Cortex of kidney (tissue), 1 donor: Measurements from ENCODE around the gene LENEP.

ENCODE experiments used
- DNase-seq: peaks from one replicate; lab custom pipeline; 2025; lab: John Stamatoyannopoulos, UW

The LENEP gene

DNA sequence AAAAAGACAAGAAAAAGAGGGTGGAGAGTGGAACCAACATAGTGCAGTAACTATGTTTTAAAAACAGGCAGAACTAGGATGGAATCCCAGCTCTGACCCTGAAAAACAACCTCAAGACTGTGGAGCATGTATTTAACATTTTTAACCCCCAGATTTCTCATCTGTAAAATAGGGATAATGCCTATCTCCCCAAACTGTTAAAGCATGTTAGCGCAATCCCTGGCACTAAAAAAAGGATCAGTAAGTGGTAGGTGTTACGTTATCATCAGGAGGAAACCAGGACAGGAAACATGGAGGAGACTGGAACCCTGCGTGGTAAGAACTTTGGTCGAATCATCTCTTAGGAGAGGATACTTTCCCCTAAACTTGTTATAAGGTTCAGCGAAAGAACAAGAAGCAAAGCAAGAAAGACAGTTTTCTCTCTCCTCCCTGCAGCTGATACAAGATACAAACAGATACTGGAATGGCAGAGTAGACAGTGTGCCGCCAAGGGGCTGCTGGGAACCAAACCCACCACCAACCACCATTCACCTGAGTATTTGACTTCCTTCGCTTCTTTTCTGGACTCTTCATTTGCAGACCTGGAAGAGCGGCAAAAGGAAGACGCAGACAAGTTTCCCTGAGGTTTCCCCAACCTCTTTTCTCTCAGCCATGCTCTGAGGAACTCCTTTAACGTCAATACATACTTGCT is 32.8 kb upstream of the LENEP start:
- DNase-seq: no peak

DNA sequence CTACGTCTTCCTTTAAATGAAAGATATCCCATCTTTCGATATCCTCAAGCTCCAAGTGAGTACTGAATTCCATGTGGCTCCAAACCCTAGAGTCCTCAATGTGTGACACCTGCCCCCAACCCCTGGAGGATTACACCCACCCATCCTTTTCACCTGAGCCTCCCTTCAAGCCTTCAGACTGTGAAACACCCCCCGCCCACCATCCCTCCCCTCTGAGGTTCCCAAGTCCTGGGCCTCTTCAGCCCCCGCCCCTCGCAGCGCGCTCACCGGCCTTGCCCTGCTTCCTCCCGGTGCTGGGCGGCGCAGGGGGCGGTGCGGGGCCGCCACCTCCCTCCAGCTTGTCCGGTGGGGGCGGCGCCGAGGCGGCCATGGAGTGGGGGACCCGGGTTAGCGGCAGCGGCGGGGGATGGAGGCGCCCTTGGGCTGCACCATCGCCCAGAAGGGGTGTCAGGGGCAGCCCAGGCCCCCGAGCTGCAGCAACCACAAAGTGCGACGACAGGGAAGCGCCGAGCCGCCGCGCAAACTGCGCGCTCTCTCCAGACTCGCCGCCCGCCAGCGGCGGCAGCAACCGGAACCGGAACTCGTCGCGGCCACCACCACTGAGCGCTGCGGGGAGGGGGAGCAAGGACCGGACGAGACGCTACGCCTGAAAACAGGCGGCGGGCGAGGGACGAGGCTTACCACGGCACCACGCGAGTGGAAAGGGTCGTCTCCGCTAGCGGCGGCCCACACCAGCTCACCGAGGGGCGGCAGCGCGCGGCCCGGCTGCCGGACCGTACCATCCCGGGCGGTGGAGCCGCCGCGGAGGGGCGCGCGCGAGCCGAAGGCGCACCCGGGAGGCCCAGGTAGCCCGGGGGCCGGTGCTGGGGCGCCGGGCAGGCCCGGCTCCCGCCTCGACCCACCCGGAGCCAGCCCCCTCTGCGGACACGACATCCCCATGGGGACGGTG is 31.9 kb upstream of the LENEP start, which contains the start of gene PYGO2:
TSS of gene PYGO2 (minus strand) at position 576 of the 949 bp plus-strand sequence. CDS start at position 370, 206 bp downstream.
- DNase-seq: no peak

DNA sequence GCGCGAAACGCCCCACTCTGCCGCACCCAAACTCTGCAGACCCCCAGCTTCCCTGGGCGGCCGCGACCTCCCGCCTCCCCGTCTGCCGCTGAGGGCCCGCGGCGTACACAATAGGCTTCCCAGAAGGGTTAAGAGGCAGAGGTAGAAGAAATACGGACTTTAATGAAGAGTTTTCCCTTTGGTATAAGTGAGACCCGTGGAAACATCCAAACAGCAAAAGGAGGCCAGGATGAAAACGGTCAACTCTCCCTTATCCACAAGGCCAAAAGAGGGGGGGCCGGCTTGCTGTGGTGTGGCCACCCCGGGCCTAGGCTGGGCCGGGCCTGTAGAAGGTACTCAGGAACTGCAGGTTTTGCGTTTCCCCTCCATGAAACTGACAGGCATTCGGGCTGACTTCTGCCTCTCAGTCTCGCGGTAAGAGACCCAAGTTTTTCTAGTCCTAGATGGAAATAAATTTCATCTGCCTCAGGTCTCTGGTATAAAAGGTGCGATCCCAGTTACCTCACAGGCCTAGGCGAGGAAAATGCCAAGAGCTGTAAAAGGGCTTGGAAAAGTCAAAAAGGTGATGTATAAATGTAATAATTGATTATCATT is 31.1 kb upstream of the LENEP start:
- no peak for DNase-seq

DNA sequence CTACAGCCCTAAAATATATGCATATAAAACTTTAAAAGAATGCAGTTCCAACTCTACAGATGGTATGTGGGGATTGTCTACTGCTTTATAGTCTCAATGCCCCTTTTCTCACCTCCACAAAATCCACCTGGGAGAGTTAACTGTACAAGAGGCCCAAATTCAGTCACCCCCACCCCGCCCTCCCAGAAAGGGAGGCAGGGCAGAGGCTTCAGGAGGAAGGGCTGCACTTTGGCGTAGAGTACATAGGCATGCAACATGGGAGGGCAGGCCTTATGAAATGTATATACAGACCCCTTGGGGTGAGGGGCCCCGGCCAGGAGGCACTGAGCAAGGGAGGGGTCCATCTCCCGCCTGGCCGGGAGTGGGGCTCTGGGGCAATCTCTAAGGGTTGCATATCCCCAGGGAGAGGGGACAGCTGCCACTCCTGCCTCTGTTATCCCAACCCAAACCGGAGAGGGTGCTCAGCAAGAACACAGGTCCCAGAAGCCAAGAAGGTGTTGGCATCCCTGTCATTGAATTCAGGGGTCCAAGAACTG is 30.5 kb upstream of the LENEP start:
- no peak for DNase-seq

DNA sequence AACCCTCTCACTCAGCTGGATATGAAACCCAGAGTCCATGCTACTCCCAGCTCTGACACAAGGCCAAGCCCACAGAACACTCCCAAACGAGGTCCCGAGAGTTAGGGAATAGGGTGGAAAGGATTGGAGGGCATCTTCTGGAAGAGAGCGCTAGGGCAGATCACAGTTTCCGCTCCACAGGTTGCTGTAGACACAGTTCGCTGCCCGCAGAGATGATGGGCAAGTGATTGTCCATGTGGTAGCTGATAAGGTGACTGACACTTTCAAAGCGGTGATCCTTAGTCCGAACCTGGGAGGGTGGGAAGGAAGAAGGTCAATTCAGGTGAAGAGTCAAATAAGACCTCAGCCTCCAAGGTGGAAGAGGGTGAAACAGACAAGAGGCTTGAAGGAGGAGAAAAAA is 29.7 kb upstream of the LENEP start:
- no peak for DNase-seq

DNA sequence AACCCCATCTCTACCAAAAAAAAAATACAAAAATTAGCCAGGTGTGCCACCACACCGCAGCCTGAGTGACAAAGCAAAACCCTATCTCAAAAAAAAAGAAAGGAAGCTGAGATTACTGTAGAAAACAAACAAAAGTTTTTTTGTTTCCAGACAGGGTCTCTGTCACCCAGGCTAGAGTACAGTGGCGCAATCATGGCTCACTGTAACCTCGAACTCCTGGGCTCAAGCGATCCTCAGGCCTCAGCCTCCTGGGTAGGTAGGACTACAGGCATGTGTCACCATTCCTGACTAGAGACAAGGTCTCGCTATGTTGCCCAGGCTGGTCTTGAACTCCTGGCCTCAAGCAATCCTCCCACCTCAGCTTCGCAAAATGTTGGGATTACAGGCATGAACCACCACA is 29.0 kb upstream of the LENEP start:
- DNase-seq: no peak

DNA sequence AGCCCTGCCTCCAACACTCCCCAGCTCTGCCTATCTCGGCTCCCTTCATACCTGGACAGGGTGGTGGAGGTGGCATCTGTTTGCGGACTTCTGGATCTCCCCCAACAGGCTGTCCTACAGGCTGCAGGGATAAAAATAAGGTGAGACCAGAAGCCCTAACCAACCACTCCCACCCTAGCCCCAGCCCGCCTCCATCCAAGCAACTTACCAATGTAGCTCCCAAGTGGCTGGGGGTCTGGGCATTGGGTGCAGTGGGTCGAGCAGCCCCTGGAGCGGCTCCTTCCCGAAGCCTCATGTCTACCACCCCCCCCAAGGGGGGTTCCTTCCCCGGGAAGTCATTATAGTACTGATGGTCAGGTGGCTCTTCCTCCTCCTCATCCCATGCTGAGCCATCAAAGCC is 27.3 kb upstream of the LENEP start:
- DNase-seq: no peak

DNA sequence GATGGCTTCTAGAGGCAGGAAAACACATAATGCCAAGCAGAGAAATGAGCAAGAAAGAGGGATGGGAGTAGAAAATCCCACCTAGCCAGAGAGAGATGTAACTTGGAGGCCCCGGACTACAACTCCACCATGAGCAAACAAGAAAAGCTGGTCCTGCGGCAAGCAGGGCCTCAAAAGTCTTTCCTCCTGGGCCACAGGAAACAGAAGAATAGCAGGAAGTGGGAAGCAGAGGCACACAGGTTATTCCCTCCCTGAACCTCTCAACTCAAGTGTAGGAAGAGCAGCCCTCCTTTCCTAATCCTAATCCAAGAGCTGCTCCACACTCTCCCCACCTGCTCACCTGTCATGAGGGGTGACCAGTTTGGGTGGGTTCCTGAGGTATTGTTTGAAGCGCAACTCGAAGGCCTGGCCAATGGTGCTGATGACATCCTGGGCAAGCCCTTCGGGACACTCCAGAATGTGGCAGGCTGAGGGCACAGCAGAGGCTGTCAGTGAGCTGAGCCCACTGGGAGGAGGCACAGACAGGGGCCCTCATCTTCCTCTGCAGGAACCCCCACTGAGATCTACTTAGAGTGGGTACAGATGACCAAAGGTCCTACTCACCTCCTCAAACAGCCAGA is 25.9 kb upstream of the LENEP start:
- no peak for DNase-seq

DNA sequence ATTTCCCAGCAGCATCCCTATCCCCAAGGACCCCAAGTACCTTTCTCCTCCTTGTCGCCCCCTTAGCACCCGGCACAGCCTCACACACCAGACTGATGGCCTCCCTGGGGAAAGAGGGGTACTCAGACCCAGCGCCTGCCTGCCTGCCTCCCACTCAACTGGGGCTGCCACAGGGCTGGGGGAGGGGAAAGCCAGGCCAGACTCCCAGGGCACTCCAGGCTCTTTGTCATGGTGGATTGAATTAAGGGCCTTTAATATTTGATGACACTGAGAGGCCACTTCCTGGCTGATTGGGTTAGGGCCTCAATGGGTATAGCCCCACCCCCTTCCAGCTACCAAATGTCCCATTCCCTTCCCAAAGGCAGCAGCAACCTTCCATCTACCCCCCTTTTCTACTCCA is 24.7 kb upstream of the LENEP start:
- no peak for DNase-seq

DNA sequence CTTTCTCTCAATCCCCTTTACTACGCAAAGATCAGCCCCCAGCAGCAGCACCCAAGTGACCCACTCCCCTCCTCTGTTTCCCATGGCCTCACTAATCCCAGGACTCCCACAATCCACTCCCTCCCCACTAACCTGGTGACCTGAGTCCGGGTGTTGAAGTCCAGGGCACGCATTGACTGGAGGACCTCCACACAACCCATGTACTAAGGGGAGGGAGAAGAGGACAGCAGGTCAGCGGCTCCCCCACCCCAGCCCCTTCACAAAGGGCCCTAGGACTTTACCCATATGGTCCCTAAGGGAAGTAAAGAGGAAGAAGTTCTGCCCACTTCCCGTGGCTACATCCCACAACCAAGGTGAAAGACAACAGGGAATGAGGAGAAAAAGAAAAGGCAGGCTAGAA is 24.1 kb upstream of the LENEP start:
- no peak for DNase-seq

DNA sequence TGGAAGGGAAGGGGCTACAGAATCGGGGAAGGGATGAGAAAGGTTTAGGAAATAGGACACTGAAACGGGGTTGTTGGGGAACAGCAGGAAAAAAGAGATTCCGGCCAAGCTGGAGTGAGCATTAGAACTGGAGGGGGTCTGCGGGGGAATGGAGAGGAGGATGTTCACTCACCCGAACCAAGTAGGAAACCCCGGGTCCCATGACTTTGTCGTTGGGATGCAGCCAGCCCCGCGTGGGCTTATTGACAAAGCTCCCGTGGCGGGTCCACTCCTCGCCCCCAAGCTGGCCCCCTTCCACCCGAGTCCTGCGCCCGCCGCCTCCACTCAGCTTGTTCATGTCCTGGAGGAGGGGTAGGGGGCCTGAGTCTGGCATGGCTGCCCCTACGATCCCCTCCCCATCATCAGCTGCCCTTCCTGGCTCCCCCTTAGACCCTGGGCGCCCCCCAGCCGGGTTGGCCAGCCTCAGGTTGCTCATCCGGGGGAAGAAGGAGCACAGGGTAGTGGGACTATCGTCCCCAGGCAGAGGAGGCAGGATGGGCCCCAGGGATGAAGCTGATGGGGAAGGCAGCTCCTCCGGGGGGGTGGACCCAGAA is 23.4 kb upstream of the LENEP start:
- no peak for DNase-seq

DNA sequence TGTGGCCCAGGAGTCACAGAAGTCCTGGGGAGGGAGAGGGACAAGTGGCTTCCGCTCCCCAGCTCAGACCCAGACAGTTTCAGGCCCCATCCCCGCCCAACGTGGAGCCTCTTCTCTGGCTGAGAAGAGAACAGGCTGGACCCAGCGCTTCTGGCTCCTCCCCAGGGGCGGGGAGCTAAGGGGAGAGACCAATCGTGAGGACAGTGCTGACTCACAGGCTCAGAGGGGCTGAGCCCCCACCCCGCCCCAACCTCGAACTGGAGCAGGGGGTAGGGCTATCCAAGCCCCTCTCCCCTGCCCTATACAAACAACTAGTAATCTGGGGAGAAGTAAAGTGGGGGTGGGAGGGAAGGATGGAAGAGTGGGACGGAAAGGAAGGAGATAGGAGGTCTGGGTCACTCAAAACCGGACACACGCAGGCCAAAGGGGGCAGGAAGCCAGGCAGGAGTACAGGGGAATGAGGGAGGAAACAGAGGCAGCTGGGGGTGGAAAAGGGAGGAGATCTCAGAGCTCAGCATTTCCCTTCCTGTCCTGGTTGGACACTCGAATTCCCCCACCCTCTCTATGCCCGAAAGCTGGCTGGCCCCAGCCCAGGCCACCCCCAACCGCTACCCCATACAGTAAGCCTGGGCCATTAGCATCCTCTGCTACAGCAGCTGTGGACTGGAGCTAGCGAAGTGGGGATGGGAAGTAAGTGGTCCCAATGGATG is 22.6 kb upstream of the LENEP start, which contains the start of gene SHC1:
TSS of gene SHC1 (minus strand) at position 117 of the 710 bp plus-strand sequence. CDS start 221 bp downstream, outside the sequence.
- no peak for DNase-seq

DNA sequence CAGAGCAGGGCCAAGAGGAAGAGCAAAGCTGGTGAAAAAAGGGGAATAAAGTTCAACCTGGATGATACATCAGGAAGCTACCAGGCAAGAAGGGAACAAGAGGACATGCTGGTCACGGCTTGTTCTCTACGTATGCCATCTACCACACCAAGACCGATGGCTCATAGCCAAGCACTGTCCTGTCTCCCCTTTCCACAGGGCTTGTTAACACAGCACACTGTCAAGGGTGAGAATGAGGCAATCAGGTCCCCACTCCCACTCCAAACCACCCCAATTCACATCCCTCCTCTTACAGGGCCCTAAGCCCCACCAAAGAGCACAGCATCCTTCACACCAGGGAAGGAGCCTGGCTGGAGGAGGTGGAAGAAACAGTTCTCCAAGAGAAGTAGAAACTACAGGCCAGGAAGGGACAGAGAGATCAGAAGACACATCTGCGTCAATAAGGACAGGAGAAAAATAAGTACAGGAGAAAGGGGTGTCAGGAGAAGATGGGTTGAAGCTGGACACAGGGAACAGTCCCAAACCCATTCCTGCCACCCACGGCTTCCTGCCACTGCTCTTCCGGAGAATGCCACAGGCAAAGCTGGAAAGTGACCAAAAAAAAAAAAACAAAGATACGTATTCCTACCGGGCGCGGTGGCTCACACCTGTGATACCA is 21.9 kb upstream of the LENEP start:
- no peak for DNase-seq

DNA sequence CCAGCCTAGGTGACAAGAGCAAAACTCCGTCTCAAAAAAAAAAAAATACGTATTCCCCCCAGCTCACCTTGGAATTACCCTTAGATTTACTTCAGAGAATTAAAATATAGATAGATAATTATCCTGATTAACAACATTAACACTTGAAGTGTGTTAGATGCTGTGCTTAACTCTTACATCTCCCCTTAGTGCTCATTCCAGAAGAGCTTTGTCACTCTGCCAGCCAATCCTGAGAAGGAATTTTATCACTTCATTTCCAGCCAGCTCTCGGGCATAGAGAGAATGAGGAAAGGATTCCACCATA is 21.2 kb upstream of the LENEP start:
- no peak for DNase-seq

DNA sequence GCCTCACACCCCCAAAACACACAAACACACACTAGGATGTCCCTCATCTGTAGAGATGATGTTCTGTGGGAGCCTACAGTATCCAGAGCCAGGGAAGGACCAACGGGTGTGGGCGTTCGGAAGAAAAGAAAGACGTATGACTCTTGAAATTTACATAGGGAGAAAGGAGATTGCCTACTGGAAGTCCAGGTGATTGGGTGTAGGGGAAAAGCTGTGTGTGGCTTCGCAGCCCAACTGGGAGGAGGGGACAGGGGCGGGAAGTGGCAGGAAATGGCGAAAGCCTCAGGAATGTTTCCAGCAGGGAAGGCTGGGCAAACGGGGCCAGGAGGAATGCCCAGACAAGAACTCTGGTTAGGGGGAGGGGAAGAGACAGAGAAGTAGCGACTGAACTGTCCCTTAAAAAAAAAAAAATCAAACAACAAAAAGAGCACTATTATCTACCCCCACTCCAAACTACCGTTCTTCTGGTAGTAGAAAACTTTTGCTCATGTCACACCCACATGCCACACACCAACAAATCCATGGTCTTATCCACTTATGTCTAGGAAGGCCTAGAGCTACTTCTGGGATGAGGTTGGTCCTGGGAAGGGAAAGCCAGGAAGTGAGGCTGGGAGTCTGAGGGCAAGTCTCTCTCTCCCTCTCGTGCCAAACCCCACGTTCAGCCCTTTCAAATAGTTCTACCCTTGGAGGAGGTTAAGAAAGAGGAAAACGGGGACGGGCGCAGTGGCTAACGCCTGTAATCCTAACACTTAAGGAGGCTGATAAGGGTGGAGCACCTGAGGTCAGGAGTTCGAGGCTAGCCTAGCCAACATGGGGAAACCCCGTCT is 20.7 kb upstream of the LENEP start:
- DNase-seq: no peak

DNA sequence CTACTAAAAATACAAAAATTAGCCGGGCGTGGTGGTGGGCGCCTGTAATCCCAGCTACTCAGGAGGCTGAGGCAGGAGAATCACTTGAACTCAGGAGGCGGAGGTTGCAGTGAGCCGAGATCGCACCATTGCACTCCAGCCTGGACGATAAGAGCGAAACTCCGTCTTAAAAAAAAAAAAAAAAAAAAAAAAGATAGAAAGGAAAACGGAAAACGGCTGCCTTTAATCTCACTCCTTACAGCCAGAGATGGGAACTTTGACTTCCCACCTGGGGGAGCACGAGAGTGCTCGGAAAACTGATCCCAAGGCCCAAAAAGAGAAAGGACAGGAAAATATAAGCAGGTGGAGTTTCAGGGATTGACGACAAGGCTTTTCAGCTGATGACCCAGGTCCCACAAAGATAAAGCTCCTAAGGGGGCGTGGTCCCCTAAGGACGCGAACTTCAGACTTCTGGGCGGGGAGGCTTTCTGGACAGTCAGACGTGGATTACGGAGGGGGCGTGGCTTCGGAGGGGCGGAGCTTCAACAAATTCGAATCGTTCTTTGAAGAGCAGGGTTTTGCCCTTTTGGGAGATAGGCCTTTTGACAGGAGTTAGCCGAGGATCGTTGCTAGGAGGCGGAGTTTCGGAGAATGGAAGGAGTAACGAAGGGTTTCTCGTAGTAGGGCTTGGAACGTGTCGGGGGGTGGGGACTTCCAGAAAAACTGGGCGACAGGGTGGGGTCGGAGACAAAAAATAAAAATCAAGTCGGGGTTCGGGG is 19.9 kb upstream of the LENEP start:
- no peak for DNase-seq

DNA sequence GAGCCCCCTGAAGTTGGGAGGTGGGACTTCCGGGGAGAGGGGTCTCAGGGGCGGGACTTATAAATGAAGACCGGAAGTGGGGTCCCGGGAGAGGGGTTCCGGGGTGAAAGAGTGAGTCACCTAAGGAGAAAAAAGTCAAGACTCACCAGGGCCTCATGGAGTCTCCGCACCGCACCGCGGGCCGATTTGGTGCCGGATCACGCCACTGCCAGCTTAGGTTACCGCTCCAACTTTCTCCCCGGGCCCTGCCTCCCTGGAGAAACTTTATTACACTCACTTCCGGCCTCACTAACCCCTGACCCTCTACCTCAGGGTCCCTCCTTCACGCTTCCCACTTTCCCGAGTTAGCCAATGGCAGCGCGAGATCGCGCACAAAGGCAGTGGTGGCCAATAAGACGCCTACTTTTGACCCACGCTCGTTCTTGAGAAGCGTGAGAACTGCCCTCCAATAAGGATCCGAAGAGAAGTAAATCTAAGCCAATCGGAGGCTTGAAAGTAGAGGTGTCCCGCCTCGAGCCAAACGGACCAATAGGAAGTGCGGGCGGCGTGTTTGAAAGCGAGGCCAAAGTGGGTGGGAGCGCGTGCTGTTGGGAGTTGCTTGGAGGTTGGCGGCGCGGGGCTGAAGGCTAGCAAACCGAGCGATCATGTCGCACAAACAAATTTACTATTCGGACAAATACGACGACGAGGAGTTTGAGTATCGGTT is 19.1 kb upstream of the LENEP start, which contains the start of gene CKS1B:
TSS of gene CKS1B (plus strand) at position 580 of the 706 bp plus-strand sequence. CDS start at position 645, 65 bp downstream.
- no peak for DNase-seq

DNA sequence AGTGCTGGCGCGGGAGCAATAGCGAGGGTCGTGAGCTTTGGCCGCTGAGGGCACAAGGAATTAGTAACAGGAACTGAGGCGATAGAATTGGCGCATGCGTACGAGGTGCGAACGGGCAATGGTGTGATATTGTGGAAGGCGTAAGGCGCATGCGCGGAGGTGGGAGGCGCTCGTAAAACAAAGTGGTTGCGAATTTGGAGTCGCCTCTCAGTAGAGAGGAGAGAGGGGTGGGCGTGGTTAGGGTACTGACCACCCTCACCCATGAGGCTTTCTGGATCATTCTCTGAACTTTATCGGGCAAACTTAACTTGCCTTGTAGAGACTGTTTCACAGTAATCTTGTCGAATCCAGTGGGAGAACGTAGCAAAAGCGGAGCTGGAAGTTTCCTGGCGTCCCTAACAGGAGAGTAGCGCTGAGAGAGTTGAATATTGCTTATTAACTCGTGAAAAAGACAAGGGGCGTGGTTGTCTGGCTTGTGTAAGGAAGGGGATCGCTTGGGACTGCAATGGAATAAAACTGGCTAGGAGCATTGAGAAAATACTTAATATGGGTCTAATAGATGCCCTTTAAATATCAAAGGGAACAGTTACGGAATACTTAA is 18.5 kb upstream of the LENEP start:
- DNase-seq: no peak
